A673 (cell line): ENCODE measurements around the gene GMNC. TPM values are rescaled to one million over a fixed set of nuclear protein-coding genes. Genes with fewer than 3 reads are reported as not detected.

Experiments used
- BruUV-seq: library from RNA; stranded (reverse); fragments of 400-500 nt; replicated peaks from 2 replicates; lab custom pipeline; 2021; lab: Mats Ljungman, UMichigan
- CTCF ChIA-PET: fragments of 300-600 bp; sonication (Branson Sonifier 250); formaldehyde crosslinking; loops from one replicate; lab custom pipeline; 2022; ENCODE audit warnings: antibody characterized with exemption; lab: Charles Lee
- POLR2A ChIA-PET: fragments of 300-600 bp; sonication (Branson Sonifier 250); formaldehyde crosslinking; loops from one replicate; lab custom pipeline; 2022; ENCODE audit warnings: antibody characterized with exemption; ENCODE audit not compliant: low non-redundant PET; lab: Charles Lee
- DNase-seq: peaks from one replicate; pipeline ENCODE4 v3.0.0-alpha.2; 2015; ENCODE audit warnings: low spot score
- H3K27ac ChIP-seq: fragments of 200-600 bp; sonication (generic); 2 replicates; pipeline ENCODE4 v1.5.1; 2016; ENCODE audit warnings: mixed run types, low read depth, mild to moderate bottlenecking, mixed read lengths, antibody characterized with exemption, low read length; ENCODE audit not compliant: poor library complexity, severe bottlenecking
- H3K27me3 ChIP-seq: fragments of 200-600 bp; sonication (generic); replicated peaks from 2 replicates; pipeline ENCODE4 v1.6.1; 2017; ENCODE audit warnings: mixed run types, low read depth, mild to moderate bottlenecking, mixed read lengths, antibody characterized with exemption, low read length; ENCODE audit not compliant: insufficient read depth, poor library complexity
- H3K36me3 ChIP-seq: fragments of 200-600 bp; sonication (generic); 2 replicates; pipeline ENCODE4 v1.6.1; 2016; ENCODE audit warnings: mixed run types, mild to moderate bottlenecking, mixed read lengths, antibody characterized with exemption, low read length; ENCODE audit not compliant: insufficient read depth, poor library complexity, severe bottlenecking
- H3K4me1 ChIP-seq: fragments of 200-600 bp; sonication (generic); 2 replicates; pipeline ENCODE4 v1.6.1; 2017; ENCODE audit warnings: mixed run types, mild to moderate bottlenecking, mixed read lengths, antibody characterized with exemption, low read length; ENCODE audit not compliant: insufficient read depth, poor library complexity, severe bottlenecking
- H3K4me3 ChIP-seq: fragments of 200-600 bp; sonication (generic); 2 replicates; pipeline ENCODE4 v1.5.1; 2016; ENCODE audit warnings: low read depth, mixed run types, mild to moderate bottlenecking, mixed read lengths, low read length; ENCODE audit not compliant: poor library complexity, severe bottlenecking
- H3K9me3 ChIP-seq: fragments of 200-600 bp; sonication (generic); 2 replicates; pipeline ENCODE4 v1.6.1; 2016; ENCODE audit warnings: mixed run types, low read depth, mild to moderate bottlenecking, mixed read lengths, antibody characterized with exemption, low read length; ENCODE audit not compliant: poor library complexity, severe bottlenecking
- CTCF ChIP-seq: fragments of 300-800, 200-600 bp; sonication (generic); conservative IDR thresholded peaks from 2 replicates; pipeline ENCODE4 v1.5.1; 2017; ENCODE audit warnings: low read depth, mild to moderate bottlenecking, antibody characterized with exemption, low read length, moderate library complexity, mixed read lengths
- EZH2 ChIP-seq: fragments of 200-600 bp; sonication (generic); IDR thresholded peaks from 2 replicates; pipeline ENCODE4 v1.6.1; 2017; ENCODE audit warnings: borderline replicate concordance, low read depth, mild to moderate bottlenecking, mixed read lengths, antibody characterized with exemption, low read length; ENCODE audit not compliant: poor library complexity, severe bottlenecking
- intact Hi-C: fragments of 100-400 bp; cut with micrococcal nuclease; formaldehyde crosslinking; loops from one replicate; pipeline ENCODE4 v1.10.0; 2022; ENCODE audit not compliant: unreplicated experiment
- total RNA-seq: library from RNA; stranded (reverse); gene quantifications from 2 replicates; pipeline ENCODE4 v1.2.3, GENCODE V29; 2021

The GMNC gene
- total RNA-seq, 1 experiment from 2014 or later = 3.7 TPM

- Histone ChIP-seq H3K36me3 (no peaks in the 10 kb centered on the region), H3K4me1 (no peaks in the 10 kb centered on the region), H3K27me3 (no peaks in the 10 kb centered on the region), H3K4me3 (no peak overlapping the region), H3K9me3 (no peaks in the 10 kb centered on the region), H3K27ac (no peak overlapping the region)
- ChIA-PET POLR2A (no interaction called here), CTCF (no interaction called here)
- no peak for TF ChIP-seq CTCF
- no peak for TF ChIP-seq EZH2
- no peak for DNase-seq
- intact Hi-C loops = no loop called here
- BruUV-seq = no TSS peak
These were observed 31.3 kb downstream of the GMNC start for GRCh38 chr3:190831225-190831624.

- no peaks in the 10 kb centered on the region for H3K36me3 ChIP-seq
- no peak overlapping the region for H3K27ac ChIP-seq
- H3K9me3 ChIP-seq = no peaks in the 10 kb centered on the region
- no peaks in the 10 kb centered on the region for H3K27me3 ChIP-seq
- no peak for DNase-seq
- no peaks in the 10 kb centered on the region for H3K4me1 ChIP-seq
- H3K4me3 ChIP-seq = no peak overlapping the region
- ChIA-PET CTCF (no interaction called here), POLR2A (no interaction called here)
- no peak for TF ChIP-seq CTCF
- no TSS peak for BruUV-seq
- intact Hi-C loops = no loop called here
These were observed 32.5 kb downstream of the GMNC start for GRCh38 chr3:190830031-190830430.

GRCh38 chr3:190826018-190826417 lies 36.5 kb downstream of the GMNC start:
- Histone ChIP-seq H3K27me3 (no peaks in the 10 kb centered on the region), H3K4me1 (no peaks in the 10 kb centered on the region), H3K4me3 (no peak overlapping the region), H3K9me3 (no peaks in the 10 kb centered on the region), H3K36me3 (no peaks in the 10 kb centered on the region), H3K27ac (no peak overlapping the region)
- no peak for TF ChIP-seq EZH2
- TF ChIP-seq CTCF = no peak
- DNase-seq = no peak
- ChIA-PET POLR2A (no interaction called here), CTCF (no interaction called here)
- BruUV-seq = no TSS peak
- intact Hi-C loops = no loop called here
